GM19455 (cell line): ENCODE measurements around the gene EHMT2.
"Not testable (repeated sequence)": the region's sequence is repeated elsewhere in the genome, so short reads cannot be mapped to it uniquely, and the experiment has no call there.

Source experiments
- ATAC-seq: cut with Tn5 transposase; IDR thresholded peaks from one replicate; pipeline ENCODE4 v1.9.1; 2021; ENCODE audit not compliant: unreplicated experiment

Gene EHMT2

GRCh38 chr6:31897612-31898382 is at the start of gene EHMT2:
Gene EHMT2 (minus strand): TSS chr6:31897698. CDS start chr6:31897677, 21 bp downstream.
- peak; percentile 41 for ATAC-seq

DNA sequence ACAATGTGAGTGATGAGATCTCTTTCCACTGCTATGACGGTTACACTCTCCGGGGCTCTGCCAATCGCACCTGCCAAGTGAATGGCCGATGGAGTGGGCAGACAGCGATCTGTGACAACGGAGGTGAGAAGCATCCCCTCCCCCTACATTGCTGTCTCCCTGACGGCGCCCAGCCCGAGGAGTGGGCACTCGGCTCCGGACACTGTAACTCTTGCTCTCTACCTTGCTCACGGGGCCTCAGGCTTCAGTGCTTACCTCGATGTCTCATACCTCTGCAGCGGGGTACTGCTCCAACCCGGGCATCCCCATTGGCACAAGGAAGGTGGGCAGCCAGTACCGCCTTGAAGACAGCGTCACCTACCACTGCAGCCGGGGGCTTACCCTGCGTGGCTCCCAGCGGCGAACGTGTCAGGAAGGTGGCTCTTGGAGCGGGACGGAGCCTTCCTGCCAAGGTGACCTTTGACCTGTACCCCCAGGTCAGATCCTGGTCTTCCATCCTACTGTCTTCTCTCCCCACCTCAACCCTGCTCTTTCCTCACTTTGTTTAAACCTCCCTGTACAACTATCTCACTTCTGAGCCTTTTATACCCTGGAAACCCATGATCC is 49.7 kb upstream of the EHMT2 start:
- ATAC-seq, result no peak

DNA sequence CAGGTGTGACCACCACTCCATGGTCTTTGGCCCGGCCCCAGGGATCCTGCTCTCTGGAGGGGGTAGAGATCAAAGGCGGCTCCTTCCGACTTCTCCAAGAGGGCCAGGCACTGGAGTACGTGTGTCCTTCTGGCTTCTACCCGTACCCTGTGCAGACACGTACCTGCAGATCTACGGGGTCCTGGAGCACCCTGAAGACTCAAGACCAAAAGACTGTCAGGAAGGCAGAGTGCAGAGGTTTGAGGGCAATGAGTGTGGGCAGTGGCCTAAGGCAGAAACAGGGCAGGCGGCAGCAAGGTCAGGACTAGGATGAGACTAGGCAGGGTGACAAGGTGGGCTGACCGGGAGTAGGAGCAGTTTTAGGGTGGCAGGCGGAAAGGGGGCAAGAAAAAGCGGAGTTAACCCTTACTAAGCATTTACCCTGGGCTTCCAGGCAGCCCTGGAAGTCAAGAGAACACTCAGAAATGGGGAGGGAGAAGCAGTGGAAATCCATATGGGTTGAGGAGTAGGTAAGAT is 48.9 kb upstream of the EHMT2 start:
- ATAC-seq, result no peak

GRCh38 chr6:31945507-31946369 is 48.2 kb upstream of the EHMT2 start, which contains the start of gene CFB:
Gene CFB (plus strand): TSS chr6:31946095. CDS start chr6:31946222, 127 bp downstream.
- ATAC-seq, result no peak

- ATAC-seq, result no peak
Measured at GRCh38 chr6:31945154-31945506, 47.6 kb upstream of the EHMT2 start.

DNA sequence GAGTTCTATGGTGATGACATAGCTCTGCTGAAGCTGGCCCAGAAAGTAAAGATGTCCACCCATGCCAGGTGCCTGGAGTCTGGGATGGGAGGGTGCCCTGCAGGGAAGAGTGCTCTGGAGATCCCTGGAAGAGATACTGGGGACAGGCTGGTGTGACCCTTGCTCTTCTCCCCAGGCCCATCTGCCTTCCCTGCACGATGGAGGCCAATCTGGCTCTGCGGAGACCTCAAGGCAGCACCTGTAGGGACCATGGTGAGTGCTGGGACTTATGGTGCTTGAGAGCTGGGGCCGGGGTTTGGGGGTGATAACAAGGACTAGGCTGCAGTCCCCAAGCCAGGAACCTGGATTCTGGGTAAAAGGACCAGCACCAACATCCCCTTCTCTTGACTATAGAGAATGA is 46.2 kb upstream of the EHMT2 start:
- ATAC-seq, result no peak

GRCh38 chr6:31940256-31940664 is 42.8 kb upstream of the EHMT2 start:
- no peak for ATAC-seq

DNA sequence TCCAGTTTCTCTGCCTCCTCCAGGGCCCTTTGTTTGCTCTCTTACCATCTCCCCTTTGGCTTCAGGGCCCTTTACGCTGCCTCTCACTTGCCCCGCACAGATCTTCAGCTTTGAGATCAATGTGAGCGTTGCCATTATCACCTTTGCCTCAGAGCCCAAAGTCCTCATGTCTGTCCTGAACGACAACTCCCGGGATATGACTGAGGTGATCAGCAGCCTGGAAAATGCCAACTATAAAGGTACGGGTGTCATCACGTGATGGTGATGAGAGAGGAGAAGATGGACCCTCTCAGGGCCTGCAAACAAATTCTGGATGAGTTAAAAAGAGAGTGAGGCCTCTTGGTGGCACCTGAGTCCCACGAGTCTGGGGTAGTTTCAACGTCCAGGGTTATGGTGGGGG is 38.3 kb upstream of the EHMT2 start:
- ATAC-seq, result no peak

- no peak for ATAC-seq
Measured at GRCh38 chr6:31935021-31935420, 37.5 kb upstream of the EHMT2 start.

DNA sequence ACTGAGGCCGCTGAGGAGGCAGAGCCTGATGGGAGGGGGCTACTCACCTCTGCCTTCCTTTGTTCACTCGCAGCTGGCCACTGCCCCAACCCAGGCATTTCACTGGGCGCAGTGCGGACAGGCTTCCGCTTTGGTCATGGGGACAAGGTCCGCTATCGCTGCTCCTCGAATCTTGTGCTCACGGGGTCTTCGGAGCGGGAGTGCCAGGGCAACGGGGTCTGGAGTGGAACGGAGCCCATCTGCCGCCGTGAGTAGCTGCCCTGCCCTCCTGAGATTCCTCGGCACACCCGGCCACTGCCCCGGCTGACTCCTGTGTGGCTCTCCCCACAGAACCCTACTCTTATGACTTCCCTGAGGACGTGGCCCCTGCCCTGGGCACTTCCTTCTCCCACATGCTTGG is 36.0 kb upstream of the EHMT2 start:
- ATAC-seq, result no peak

DNA sequence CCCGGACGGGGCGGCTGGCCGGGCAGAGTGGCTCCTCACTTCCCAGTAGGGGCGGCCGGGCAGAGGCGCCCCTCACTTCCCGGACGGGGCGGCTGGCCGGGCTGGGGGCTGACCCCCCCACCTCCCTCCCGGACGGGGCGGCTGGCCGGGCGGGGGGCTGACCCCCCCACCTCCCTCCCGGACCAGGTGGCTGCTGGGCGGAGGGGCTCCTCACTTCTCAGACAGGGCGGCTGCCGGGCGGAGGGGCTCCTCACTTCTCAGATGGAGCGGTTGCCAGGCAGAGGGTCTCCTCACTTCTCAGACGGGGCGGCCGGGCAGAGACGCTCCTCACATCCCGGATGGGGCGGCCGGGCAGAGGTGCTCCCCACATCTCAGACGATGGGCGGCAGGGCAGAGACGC is 34.6 kb upstream of the EHMT2 start:
- not testable (repeated sequence) for ATAC-seq

- ATAC-seq, result no peak
Measured at GRCh38 chr6:31930962-31931361, 33.5 kb upstream of the EHMT2 start.

DNA sequence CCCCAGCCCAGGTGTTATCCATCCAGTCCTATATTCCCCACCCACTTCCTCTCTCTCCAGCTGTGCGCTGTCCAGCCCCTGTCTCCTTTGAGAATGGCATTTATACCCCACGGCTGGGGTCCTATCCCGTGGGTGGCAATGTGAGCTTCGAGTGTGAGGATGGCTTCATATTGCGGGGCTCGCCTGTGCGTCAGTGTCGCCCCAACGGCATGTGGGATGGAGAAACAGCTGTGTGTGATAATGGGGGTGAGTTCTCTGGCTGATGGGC is 31.1 kb upstream of the EHMT2 start:
- ATAC-seq, result no peak

DNA sequence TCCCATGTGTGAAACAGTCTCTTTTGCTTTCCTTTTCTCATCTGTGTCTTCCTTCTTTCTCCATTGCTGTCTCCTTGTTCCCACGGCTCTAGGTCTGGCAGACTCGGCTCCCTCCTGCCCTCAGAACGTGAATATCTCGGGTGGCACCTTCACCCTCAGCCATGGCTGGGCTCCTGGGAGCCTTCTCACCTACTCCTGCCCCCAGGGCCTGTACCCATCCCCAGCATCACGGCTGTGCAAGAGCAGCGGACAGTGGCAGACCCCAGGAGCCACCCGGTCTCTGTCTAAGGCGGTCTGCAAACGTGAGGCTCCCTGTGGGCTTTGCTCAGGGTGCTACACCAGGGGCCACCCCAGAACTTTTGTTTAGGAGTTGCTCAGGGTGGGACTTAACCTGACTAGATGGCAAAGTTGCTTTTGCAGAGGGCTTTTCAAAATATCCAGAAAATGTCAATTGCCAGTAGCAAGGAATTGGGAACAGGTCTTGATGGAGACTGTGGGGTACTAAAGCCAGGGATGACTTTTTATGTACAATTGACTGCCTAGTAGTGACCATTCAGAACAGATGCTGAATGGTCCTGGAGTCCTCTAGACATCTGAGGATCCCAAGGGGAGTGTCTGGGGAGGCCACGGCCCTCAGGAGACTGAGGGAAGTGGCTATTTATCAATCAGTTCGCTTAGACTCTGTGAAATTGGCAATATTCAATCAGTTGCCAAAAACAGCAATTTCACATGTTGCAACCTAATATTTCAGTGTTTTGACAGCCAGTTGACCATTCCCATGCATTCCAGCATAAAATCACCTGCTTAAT is 30.6 kb upstream of the EHMT2 start:
- no peak for ATAC-seq

DNA sequence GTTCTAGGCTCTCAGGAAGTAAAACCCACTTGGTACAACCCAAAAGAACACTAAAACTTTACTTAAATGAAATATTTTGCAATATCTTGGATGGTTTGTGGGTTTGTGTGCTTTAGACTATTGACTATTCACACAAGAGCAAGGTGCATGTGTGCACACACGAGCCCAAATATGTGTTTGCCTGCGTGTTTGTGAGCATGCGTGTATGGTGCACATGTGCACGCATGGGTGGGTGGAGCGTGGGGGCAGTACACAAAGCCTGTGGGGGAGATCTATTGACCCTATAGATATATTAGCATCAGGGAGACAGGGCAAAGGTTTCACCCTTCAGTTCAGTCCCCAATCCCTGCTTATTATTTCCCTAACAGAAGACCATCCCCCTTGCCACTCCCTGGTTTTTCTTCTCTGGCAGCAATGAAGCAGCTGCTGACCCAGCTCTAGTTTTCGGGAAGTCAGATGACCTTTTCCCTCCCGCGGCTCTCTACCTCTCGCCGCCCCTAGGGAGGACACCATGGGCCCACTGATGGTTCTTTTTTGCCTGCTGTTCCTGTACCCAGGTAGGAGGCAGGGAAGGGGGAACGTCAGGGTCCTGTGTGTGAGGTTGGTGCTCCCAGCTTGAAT is 29.9 kb upstream of the EHMT2 start, which contains the start of gene C2:
Gene C2 (plus strand): TSS at position 476 of the 621 bp plus-strand sequence. CDS start 36 bp downstream, at position 512.
- ATAC-seq, result no peak

DNA sequence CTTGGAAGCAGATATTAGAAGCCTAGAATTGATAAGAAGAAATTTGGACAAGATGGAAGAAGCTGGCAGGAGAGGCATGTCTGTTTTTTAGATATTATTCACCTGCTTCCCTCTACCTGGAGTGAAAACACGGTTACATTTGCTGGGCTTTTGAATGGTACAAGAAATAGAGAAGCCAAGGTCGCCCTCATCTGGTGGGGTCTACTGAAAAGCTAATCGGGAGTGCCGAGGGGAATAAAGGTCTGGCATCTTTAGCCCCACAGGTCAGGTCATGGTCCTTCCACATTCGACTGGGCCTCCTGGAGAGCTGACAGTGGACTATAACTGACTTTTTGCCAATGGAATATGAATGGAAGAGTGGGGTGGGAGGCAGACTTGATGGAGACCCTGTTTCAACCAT is 25.4 kb upstream of the EHMT2 start:
- no peak for ATAC-seq

- no peak for ATAC-seq
Measured at GRCh38 chr6:31920811-31921210, 23.3 kb upstream of the EHMT2 start.

DNA sequence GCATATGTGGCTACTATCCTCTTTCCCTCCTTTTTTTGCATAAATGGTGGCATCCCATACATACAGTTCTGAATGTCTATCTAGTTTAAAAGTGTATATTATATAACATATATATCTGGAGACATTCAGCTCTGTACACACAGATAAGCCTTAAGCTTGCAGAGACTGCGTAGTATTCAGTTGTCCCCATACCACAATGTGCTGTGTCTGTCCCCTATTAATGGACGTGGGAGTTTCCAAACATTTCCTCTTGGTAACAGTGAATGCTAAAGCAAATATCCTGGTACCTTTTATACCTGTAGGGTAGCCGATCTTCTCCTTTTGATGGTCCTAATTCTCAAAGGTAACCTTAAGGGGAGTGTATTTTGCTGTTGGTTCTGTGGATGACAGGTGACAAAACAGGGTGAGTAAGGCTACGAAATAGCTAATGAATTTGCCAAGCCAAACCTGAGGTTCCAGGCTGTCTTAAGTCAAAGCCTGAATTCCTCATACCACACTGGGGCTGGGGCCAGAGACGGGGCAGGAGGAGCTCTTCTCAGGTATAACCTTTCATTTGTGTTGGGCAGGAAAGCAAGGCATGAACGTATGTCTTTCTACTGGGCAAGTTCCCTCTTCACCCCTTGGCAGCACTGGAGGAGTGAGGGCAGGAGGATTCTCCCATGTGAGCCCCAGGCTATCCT is 22.3 kb upstream of the EHMT2 start:
- no peak for ATAC-seq

DNA sequence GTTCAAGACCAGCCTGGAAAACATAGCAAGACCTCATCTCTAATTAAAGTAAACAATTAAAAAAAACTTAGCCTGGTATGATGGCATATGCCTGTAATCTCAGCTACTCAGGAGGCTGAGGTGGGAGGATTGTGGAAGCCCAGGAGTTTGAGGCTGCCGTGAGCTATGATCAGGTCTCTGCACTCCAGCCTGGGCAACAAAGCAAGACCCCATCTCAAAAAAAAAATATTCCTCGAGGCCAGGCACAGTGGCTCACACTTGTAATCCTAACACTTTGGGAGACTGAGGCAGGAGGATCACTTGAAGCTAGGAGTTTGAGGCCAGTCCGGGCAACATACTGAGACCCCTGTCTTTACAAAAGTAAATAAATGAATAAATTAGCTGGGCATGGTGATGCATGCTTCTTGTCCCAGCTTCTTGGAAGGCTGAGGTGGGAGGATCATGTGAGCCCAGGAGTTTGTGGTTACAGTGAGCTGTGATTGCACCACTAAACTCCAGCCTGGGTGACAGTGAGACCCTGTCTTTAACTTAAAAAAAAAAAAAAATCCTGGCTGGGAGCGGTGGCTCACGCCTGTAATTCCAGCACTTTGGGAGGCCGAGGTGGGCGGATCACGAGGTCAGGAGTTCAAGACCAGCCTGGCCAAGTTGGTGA is 20.7 kb upstream of the EHMT2 start:
- no peak for ATAC-seq
